Activated CD4-positive, CD25-positive, alpha-beta regulatory T cell (primary cell): Measurements from ENCODE around the gene MYO10.
"Not testable (repeated sequence)": the region's sequence is repeated elsewhere in the genome, so short reads cannot be mapped to it uniquely, and the experiment has no call there.

Source experiments
- DNase-seq, 4 experiments: peaks; one replicate each; lab custom pipeline; 2025; lab: John Stamatoyannopoulos, UW

MYO10 gene

GRCh38 chr5:16936150-16936988, at the start of gene MYO10:
Gene MYO10 (minus strand): TSS chr5:16936288. CDS start chr5:16935808, 480 bp downstream.
- DNase-seq: peak in 3 of 4 experiments; percentile 7 to 46 (median 14)

GRCh38 chr5:16985304-16985703, 49.2 kb upstream of the MYO10 start:
- not testable (repeated sequence) for DNase-seq

- no peak for DNase-seq
Observed at GRCh38 chr5:16983972-16984371, 47.9 kb upstream of the MYO10 start.

GRCh38 chr5:16983022-16983639, 47.0 kb upstream of the MYO10 start:
- DNase-seq: no peak

GRCh38 chr5:16981700-16982099, 45.6 kb upstream of the MYO10 start:
- DNase-seq: no peak

GRCh38 chr5:16980983-16981382, 44.9 kb upstream of the MYO10 start:
- DNase-seq: no peak

GRCh38 chr5:16978296-16978695, 42.2 kb upstream of the MYO10 start:
- DNase-seq: no peak

- no peak for DNase-seq
Observed at GRCh38 chr5:16976625-16977008, 40.5 kb upstream of the MYO10 start.

- no peak for DNase-seq
Observed at GRCh38 chr5:16975950-16976624, 40.0 kb upstream of the MYO10 start.

- DNase-seq: no peak
Observed at GRCh38 chr5:16974981-16975380, 38.9 kb upstream of the MYO10 start.

GRCh38 chr5:16970826-16971225, 34.7 kb upstream of the MYO10 start:
- DNase-seq: no peak

GRCh38 chr5:16970260-16970659, 34.2 kb upstream of the MYO10 start:
- DNase-seq: no peak

GRCh38 chr5:16965581-16965980, 29.5 kb upstream of the MYO10 start:
- DNase-seq: no peak

- DNase-seq: no peak
Observed at GRCh38 chr5:16963821-16964220, 27.7 kb upstream of the MYO10 start.

GRCh38 chr5:16961131-16961530, 25.0 kb upstream of the MYO10 start:
- no peak for DNase-seq

- DNase-seq: no peak
Observed at GRCh38 chr5:16957304-16958196, 21.5 kb upstream of the MYO10 start.

GRCh38 chr5:16953729-16954128, 17.6 kb upstream of the MYO10 start:
- DNase-seq: no peak

- no peak for DNase-seq
Observed at GRCh38 chr5:16952968-16953671, 17.0 kb upstream of the MYO10 start.

GRCh38 chr5:16946725-16947124, 10.6 kb upstream of the MYO10 start:
- DNase-seq: no peak

- DNase-seq: no peak
Observed at GRCh38 chr5:16944816-16945562, 8.9 kb upstream of the MYO10 start.
